ENCODE results near the gene LTBP1.

DNA sequence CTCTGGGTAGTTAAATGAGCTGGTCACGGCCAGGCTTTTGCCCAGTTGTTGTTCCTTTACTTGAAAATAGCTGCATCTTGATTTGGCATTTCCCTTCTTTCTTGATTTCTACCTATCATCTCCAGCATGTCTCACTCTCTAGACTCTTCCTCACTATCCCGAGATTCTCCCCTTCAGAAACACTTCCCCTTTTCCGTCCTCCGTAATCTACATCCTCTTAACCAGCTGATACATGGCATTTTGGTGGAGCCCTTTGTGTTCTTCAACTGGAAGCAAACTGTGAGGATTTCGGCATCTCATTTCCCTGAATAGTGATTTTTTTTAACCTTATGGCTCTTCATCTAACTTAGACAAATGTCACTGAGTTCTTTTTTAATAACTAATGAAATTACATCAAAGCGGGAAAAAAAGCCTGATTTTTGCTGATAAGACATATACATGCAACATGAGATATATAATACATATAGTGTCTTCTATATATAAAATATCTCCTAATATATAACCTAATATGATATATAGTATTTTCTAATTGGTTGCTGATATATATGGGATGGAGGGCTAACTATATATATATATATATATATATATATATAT lies 309.5 kb downstream of the LTBP1 start:
- TF ChIP-seq, protein P1, sequence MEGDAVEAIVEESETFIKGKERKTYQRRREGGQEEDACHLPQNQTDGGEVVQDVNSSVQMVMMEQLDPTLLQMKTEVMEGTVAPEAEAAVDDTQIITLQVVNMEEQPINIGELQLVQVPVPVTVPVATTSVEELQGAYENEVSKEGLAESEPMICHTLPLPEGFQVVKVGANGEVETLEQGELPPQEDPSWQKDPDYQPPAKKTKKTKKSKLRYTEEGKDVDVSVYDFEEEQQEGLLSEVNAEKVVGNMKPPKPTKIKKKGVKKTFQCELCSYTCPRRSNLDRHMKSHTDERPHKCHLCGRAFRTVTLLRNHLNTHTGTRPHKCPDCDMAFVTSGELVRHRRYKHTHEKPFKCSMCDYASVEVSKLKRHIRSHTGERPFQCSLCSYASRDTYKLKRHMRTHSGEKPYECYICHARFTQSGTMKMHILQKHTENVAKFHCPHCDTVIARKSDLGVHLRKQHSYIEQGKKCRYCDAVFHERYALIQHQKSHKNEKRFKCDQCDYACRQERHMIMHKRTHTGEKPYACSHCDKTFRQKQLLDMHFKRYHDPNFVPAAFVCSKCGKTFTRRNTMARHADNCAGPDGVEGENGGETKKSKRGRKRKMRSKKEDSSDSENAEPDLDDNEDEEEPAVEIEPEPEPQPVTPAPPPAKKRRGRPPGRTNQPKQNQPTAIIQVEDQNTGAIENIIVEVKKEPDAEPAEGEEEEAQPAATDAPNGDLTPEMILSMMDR (IDR thresholded peaks at IDR 0.05) = no peak
- no peak for TF ChIP-seq EZH2 (IDR thresholded peaks at IDR 0.05; ENCODE audit: borderline replicate concordance, insufficient read depth, low read depth, low read length, poor library complexity, severe bottlenecking)
